ENCODE measurements around the gene CATSPERD. TPM values are rescaled to one million over a fixed set of nuclear protein-coding genes. Genes with fewer than 3 reads are reported as not detected.
"Not testable (repeated sequence)": the region's sequence is repeated elsewhere in the genome, so short reads cannot be mapped to it uniquely, and the experiment has no call there.

CATSPERD gene
- total and polyA plus RNA-seq, 8 donors = 0.31 to 2.7 (median 1.2) TPM; not detected in 2

DNA sequence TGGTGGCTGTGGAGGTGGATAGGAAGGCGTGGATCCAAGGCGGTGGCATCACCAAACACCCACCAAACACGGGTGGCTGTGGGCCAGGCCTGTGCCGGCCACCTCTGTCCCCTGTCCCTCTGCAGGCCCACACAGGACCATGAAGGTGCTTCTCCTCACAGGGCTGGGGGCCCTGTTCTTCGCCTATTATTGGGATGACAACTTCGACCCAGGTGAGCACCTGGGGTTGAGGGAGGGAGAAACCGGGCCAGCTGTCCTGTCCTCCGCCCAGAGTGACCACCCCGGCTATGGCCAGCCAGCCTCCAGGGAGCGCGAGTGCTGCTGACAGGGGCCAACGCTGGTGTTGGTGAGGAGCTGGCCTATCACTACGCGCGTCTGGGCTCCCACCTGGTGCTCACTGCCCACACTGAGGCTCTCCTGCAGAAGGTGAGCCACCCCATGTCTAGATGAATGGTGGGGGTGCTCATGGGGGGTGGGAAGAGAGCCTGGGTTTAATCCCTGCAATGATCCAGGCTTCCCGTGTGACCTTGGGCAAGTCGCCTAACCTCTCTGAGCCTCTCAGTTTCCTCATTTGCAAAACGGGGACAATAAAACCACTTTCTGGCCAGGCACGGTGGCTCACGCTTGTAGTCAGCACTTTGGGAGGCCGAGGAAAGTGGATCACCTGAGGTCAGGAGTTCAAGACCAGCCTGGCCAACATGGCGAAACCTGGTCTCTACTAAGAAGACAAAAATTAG lies 35.6 kb upstream of the CATSPERD start:
- TF ChIP-seq, protein P1, sequence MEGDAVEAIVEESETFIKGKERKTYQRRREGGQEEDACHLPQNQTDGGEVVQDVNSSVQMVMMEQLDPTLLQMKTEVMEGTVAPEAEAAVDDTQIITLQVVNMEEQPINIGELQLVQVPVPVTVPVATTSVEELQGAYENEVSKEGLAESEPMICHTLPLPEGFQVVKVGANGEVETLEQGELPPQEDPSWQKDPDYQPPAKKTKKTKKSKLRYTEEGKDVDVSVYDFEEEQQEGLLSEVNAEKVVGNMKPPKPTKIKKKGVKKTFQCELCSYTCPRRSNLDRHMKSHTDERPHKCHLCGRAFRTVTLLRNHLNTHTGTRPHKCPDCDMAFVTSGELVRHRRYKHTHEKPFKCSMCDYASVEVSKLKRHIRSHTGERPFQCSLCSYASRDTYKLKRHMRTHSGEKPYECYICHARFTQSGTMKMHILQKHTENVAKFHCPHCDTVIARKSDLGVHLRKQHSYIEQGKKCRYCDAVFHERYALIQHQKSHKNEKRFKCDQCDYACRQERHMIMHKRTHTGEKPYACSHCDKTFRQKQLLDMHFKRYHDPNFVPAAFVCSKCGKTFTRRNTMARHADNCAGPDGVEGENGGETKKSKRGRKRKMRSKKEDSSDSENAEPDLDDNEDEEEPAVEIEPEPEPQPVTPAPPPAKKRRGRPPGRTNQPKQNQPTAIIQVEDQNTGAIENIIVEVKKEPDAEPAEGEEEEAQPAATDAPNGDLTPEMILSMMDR (IDR thresholded peaks at IDR 0.05) = no peak
- H3K27ac ChIP-seq = no peak overlapping the region
- DNase-seq = no peak
- no peaks in the 10 kb centered on the region for H3K9me3 ChIP-seq
- H3K36me3 ChIP-seq = no peaks in the 10 kb centered on the region
- intact Hi-C loops (cut with DNase I) = no loop called here
- H3K27me3 ChIP-seq = no peaks in the 10 kb centered on the region
- peaks cover 3 to 21% of the 10 kb centered on the region in 2 donors for H3K4me1 ChIP-seq
- no peak overlapping the region for H3K4me3 ChIP-seq
- ATAC-seq = no peak

DNA sequence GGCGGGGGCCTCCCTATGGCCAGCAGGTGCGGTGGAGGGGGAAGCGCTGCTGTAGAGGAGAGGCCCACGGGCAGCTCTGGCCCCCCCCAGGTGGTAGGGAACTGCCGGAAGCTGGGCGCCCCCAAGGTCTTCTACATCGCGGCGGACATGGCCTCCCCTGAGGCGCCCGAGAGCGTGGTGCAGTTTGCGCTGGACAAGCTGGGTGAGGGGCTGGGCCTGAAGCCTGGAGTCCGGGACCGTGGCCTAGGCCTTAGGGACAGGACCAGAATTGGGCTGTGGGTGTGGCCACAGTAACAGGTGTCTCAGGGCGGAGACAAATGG lies 34.2 kb upstream of the CATSPERD start:
- no peak for ATAC-seq
- Histone ChIP-seq H3K4me1 (peaks cover 5 to 24% of the 10 kb centered on the region in 2 donors), H3K27ac (peak overlapping the region; percentile 44 to 89), H3K27me3 (no peaks in the 10 kb centered on the region), H3K36me3 (no peaks in the 10 kb centered on the region), H3K9me3 (no peaks in the 10 kb centered on the region), H3K4me3 (peak overlapping the region; percentile 48 to 70)
- TF ChIP-seq, protein P1 (IDR thresholded peaks at IDR 0.05) = no peak
- intact Hi-C loops (cut with DNase I) = no loop called here
- no peak for DNase-seq

GRCh38 chr19:5686647-5687359 lies 33.6 kb upstream of the CATSPERD start:
- Histone ChIP-seq H3K4me1 (peaks cover 8 to 29% of the 10 kb centered on the region in 2 donors), H3K27me3 (no peaks in the 10 kb centered on the region), H3K9me3 (no peaks in the 10 kb centered on the region), H3K4me3 (peak overlapping the region; percentile 48 to 70), H3K36me3 (peaks cover 0 to 4% of the 10 kb centered on the region in 2 donors), H3K27ac (peak overlapping the region; percentile 45 to 89)
- TF ChIP-seq, protein P1 (IDR thresholded peaks at IDR 0.05) = peak; percentile 79 to 84
- DNase-seq (peak; percentile 73 to 100 (median 96)), ATAC-seq (peak; percentile 88)
- intact Hi-C loops (cut with DNase I) = no loop called here

GRCh38 chr19:5687360-5688198 lies 32.9 kb upstream of the CATSPERD start:
- H3K4me1 ChIP-seq = peaks cover 10 to 36% of the 10 kb centered on the region in 2 donors
- ATAC-seq = no peak
- no peak for DNase-seq
- H3K9me3 ChIP-seq = no peaks in the 10 kb centered on the region
- peak overlapping the region; percentile 45 to 89 for H3K27ac ChIP-seq
- no peaks in the 10 kb centered on the region for H3K27me3 ChIP-seq
- peak overlapping the region; percentile 48 to 70 for H3K4me3 ChIP-seq
- TF ChIP-seq, protein P1 (IDR thresholded peaks at IDR 0.05) = no peak
- H3K36me3 ChIP-seq = peaks cover 0 to 12% of the 10 kb centered on the region in 2 donors
- intact Hi-C loops (cut with DNase I) = no loop called here

DNA sequence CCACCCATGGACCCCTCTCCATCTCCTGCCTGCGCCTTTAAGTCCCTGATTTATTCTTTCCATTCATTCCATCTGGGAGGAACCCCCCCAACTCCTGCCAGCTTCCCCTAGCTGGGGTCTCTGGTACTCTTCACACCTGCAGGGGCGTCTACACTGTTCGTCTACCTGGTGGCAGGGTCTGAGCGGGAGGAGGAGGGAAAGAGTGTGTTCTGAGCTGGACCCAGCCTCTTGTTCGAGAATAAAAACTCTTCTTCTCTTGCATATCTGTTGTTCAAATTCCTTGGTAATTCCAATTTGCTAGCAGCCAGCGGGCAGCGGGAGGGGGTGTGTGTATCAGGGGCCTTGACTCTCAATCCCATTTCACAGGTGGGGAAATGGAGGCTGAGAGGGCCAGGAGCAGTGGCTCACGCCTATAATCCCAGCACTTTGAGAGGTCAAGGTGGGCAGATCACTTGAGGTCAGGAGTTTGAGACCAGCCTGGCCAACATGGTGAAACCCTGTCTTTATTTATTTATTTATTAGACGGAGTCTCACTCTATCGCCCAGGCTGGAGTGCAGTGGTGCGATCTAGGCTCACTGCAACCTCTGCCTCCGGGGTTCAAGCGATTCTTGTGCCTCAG lies 32.1 kb upstream of the CATSPERD start:
- intact Hi-C loops (cut with DNase I); H3K4me3 ChIP-seq; DNase-seq; H3K9me3 ChIP-seq; ATAC-seq; H3K27me3 ChIP-seq; H3K27ac ChIP-seq: not testable (repeated sequence)
- Histone ChIP-seq H3K4me1 (peaks cover 10 to 44% of the 10 kb centered on the region in 2 donors), H3K36me3 (peaks cover 0 to 20% of the 10 kb centered on the region in 2 donors)

All from left lung (tissue), 10 donors.